H1 (cell line): ENCODE results near the gene NF1. TPM values are rescaled to one million over a fixed set of nuclear protein-coding genes. Genes with fewer than 3 reads are reported as not detected.

Source experiments
- CEBPB ChIP-seq: IDR thresholded peaks from 2 replicates; pipeline ENCODE4 v1.6.1; 2012; ENCODE audit warnings: low read depth, low read length
- CHD2 ChIP-seq: IDR thresholded peaks from 2 replicates; pipeline ENCODE4 v1.6.1; 2012; ENCODE audit warnings: low read length, improper control_type of control experiment
- GTF2F1 ChIP-seq: IDR thresholded peaks from 2 replicates; pipeline ENCODE4 v1.6.1; 2012; ENCODE audit warnings: low read depth, low read length, improper control_type of control experiment, borderline replicate concordance
- RFX5 ChIP-seq: IDR thresholded peaks from 2 replicates; pipeline ENCODE4 v1.6.1; 2011; ENCODE audit warnings: low read depth, low read length, improper control_type of control experiment, borderline replicate concordance
- RXRA ChIP-seq: IDR thresholded peaks from 2 replicates; pipeline ENCODE4 v1.6.1; 2011; ENCODE audit warnings: low read depth, mild to moderate bottlenecking, low read length, moderate library complexity; ENCODE audit not compliant: insufficient read depth
- YY1 ChIP-seq: IDR thresholded peaks from 2 replicates; pipeline ENCODE4 v1.6.1; 2011; ENCODE audit warnings: low read depth, mild to moderate bottlenecking, low read length
- polyA plus RNA-seq, 7 experiments: library from polyadenylated mRNA; depleted of rRNA in 3 of 7; stranded (reverse) in 5 of 7; unstranded in 2 of 7; fragments of >200 nt in 5 of 7; fragments of 200-250 nt in 2 of 7; gene quantifications; 1 replicate in 5 of 7; 2 replicates in 1 of 7; 4 replicates in 1 of 7; pipeline versions ENCODE4 v1.2.1 to v1.2.3, GENCODE V29; 2011 to 2013; ENCODE audit warnings: missing spikeins in 2 of 7, mixed read lengths in 2 of 7
- total RNA-seq: library from RNA; stranded (reverse); fragmentation: NEBNext Ultra II Directional; extraction: Animal tissue kit (Norgen Biotek cat#: 25700); gene quantifications from 2 replicates; pipeline ENCODE4 v1.2.1, GENCODE V29; 2021
- TF ChIP-seq, protein P1 (sequence below): IDR thresholded peaks from 2 replicates; pipeline ENCODE4 v1.6.1; 2011; ENCODE audit warnings: low read depth, mild to moderate bottlenecking, low read length; ENCODE audit not compliant: insufficient read depth
- TF ChIP-seq, protein P2 (sequence below): IDR thresholded peaks from 2 replicates; pipeline ENCODE4 v1.6.1; 2012; ENCODE audit warnings: low read length, inconsistent platforms

NF1 gene
- total and polyA plus RNA-seq, 2 of the 8 experiments (the other 6 are each of a cell fraction or from before 2014, with no cell fraction given) = 19.3 to 29.6 TPM

DNA sequence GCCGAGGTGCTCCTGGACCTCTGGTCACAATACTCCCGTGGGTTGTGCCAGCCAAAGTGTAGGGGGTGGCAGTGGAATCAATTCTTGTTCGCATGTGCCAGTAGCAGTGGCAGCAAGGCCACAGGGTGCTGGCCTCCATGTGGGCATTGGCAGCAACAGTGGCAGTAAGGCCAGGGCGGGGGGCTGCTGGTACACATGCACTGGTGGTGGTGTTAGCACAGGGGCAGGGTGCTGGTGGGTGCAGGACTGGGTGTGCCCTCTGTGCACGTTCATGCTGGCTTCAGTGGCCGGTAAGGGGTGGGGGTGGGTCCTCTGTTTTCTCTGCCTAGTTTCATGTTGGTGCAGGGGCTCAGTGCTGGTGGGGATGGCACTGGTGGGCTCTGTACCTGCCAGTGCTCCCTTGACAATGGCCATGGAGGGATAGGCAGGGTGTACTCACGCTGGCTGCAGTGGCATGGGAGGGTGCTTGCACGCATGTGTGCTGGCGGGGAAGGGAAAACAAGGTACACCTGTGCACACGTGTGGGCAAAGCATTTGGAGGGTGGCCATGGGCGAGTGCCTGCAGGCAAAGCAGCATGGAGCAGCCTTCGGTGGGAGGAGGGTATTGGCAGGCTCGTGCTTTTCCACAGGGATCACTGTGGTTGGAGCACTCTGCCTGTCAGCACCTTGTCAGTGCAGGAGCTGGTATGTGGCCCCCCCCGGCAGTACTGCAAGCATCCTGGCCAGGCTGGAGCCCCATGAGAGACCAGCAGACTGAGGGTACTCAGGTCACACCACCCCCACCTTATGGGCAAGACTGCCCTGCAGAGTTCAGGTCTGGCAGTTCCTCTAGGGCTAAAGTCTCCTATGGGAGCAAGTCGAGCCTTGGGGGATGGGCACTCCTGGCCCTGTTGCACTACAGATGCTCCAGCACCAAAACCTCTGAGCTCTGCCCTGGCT lies 35.8 kb downstream of the NF1 start (continued):
- no peak for TF ChIP-seq RFX5
- no peak for TF ChIP-seq GTF2F1
- TF ChIP-seq, protein P1, sequence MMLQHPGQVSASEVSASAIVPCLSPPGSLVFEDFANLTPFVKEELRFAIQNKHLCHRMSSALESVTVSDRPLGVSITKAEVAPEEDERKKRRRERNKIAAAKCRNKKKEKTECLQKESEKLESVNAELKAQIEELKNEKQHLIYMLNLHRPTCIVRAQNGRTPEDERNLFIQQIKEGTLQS = no peak
- no peak for TF ChIP-seq YY1
- no peak for TF ChIP-seq RXRA
- TF ChIP-seq, protein P2, sequence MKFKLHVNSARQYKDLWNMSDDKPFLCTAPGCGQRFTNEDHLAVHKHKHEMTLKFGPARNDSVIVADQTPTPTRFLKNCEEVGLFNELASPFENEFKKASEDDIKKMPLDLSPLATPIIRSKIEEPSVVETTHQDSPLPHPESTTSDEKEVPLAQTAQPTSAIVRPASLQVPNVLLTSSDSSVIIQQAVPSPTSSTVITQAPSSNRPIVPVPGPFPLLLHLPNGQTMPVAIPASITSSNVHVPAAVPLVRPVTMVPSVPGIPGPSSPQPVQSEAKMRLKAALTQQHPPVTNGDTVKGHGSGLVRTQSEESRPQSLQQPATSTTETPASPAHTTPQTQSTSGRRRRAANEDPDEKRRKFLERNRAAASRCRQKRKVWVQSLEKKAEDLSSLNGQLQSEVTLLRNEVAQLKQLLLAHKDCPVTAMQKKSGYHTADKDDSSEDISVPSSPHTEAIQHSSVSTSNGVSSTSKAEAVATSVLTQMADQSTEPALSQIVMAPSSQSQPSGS = no peak
- no peak for TF ChIP-seq CHD2
- TF ChIP-seq CEBPB = no peak
- TF ChIP-seq, all 59 proteins: peak for 0
